NT2/D1 (cell line): Measurements from ENCODE around the gene FAM13A.

Source experiments
- YY1 ChIP-seq: IDR thresholded peaks from 2 replicates; pipeline ENCODE4 v1.6.1; 2011; ENCODE audit not compliant: insufficient read length, insufficient read depth
- ZNF274 ChIP-seq: IDR thresholded peaks from 2 replicates; pipeline ENCODE4 v1.6.1; 2011; ENCODE audit warnings: mild to moderate bottlenecking, low read depth, low read length

GRCh38 chr4:88697588-88698329 lies 359.2 kb downstream of the FAM13A start, which contains the start of gene NAP1L5:
- no peak for TF ChIP-seq ZNF274
- TF ChIP-seq YY1 = no peak
